GM12874 (cell line): ENCODE data around the gene APMAP.

Source experiments
- TF ChIP-seq, protein P1 (sequence below): IDR thresholded peaks from 2 replicates; pipeline ENCODE4 v1.5.1; 2011; ENCODE audit warnings: low read depth, mild to moderate bottlenecking, control low read depth, low read length, moderate library complexity; ENCODE audit not compliant: insufficient read depth

APMAP gene

DNA sequence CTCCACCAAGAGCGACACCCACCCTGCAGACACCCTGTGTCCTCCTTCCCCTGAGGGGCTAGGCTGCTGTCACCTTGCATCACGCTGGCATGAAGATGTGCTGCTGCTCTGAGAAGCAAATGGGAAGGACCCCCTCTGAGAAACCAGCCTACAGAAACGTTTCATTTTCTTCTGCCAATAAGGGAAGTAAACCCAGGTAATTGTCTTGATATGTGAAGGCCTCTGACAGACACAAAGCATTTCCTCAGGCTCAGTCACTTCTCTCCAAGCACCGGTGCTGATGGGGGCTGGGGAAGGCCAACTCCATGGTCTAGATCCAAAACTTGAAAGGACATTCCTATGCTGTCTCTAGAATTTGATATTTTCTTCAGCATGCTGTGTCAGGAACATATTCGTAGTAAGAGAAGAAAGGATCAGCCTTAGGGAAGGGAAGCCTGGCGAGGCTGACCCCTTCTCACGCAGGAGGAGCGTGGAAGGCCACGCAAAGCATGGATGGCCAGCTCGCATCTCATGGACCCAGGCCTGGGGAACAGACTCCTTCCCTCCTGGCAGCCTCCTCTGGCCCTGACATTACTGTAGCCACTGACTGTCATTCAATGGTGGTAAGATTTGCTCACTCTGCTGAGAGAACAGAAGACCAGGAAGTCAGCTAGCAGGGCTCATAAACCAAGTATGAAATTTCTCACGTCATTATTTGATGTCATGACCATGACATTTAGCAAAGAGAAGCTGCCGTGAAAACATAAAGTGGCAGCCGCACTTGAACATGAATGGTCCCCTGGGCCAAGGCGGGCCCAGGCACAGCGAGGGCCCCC is 44.9 kb upstream of the APMAP start:
- TF ChIP-seq, protein P1, sequence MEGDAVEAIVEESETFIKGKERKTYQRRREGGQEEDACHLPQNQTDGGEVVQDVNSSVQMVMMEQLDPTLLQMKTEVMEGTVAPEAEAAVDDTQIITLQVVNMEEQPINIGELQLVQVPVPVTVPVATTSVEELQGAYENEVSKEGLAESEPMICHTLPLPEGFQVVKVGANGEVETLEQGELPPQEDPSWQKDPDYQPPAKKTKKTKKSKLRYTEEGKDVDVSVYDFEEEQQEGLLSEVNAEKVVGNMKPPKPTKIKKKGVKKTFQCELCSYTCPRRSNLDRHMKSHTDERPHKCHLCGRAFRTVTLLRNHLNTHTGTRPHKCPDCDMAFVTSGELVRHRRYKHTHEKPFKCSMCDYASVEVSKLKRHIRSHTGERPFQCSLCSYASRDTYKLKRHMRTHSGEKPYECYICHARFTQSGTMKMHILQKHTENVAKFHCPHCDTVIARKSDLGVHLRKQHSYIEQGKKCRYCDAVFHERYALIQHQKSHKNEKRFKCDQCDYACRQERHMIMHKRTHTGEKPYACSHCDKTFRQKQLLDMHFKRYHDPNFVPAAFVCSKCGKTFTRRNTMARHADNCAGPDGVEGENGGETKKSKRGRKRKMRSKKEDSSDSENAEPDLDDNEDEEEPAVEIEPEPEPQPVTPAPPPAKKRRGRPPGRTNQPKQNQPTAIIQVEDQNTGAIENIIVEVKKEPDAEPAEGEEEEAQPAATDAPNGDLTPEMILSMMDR: no peak

DNA sequence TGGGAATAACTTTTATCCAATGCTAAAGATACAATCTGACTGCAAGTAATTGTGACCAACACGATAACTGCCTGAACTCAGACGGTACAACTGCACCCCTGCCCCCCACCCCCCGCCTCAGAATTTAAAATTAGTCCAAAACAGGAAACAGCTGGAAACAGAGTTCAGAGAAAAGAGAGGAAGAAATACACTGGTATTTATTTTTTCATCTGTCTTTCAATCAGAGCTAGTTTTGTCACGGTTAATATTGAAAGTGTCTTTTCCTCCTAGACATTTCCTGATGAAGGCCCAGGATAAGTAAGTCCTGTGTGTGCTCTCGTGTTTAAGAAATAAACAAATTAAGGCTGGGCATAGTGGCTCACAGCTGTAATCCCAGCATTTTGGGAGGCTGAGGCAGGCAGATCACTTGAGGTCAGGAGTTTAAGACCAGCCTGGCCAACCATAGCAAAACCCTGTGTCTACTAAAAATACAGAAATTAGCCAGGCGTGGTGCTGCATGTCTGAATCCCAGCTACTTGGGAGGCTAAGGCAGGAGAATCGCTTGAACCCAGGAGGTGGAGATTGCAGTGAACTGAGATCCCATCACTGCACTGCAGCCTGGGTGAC is 43.9 kb upstream of the APMAP start:
- TF ChIP-seq, protein P1: no peak

DNA sequence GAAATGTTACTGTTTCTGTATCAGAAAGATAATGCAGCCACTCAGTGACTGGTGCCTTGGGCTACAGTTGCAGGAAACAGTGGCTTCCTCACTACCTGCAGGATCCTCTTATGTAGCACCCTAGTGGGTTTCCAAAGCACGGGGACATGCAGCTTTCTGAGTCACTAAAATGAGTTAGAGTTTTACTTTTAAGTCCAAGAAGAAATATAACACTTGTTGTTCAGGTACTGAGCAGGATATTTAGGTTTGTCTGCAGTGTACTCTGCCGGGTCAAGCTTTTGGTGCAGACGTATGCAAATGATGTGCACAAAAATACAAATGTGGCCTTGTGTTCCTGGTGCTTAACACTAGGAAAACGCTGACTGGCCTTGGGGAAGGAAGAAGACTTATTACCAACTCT is 43.4 kb upstream of the APMAP start:
- TF ChIP-seq, protein P1: no peak

DNA sequence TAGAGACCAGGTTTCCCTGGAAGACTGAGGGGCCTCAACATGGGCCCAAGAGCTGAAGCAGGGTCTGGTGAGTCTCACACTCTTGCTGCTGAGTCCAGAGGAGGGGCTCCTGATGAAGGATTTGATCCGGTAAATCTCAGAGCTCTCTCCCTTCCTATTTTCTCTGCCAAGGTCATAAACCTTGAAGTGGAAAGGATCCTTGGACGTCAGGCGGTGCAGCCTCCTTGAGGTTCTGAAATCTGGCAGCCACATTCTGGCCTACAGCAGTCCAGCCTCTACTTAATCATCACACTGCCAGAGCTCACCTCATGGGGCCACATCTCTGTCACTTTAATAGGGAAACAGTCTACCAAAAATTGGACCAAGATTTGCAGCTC is 41.4 kb upstream of the APMAP start:
- TF ChIP-seq, protein P1: no peak

DNA sequence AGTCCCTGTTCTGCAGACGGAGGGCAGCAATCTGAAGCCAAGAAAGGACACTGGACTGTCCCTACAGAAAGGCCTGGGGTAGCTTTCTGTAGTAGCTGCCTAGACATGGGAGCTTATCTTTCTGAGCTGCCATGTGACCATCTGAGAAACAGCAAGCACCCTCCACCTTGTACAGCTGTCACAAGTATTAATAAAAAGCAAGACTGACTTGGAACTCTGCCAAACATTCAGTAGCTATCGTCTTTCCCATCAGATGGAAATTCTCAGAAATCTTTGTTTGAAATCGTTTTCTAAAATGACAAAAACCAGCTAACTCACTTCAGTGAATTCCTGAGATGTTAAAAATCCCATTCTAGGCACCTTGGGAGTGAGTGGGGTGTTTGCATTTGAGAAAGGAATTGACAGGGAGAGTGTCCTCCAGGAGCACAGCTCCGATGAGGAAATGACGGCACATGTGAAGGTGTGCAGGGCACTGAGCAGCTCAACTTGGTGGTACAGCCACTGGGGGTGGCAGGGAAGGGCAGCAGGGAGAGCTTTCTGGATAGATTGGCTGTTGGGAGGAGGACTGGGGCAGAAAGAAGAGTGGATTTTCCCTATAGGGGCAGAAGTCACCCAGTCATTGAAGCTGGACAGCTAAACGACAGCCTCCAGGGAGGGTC is 40.8 kb upstream of the APMAP start:
- TF ChIP-seq, protein P1: no peak

DNA sequence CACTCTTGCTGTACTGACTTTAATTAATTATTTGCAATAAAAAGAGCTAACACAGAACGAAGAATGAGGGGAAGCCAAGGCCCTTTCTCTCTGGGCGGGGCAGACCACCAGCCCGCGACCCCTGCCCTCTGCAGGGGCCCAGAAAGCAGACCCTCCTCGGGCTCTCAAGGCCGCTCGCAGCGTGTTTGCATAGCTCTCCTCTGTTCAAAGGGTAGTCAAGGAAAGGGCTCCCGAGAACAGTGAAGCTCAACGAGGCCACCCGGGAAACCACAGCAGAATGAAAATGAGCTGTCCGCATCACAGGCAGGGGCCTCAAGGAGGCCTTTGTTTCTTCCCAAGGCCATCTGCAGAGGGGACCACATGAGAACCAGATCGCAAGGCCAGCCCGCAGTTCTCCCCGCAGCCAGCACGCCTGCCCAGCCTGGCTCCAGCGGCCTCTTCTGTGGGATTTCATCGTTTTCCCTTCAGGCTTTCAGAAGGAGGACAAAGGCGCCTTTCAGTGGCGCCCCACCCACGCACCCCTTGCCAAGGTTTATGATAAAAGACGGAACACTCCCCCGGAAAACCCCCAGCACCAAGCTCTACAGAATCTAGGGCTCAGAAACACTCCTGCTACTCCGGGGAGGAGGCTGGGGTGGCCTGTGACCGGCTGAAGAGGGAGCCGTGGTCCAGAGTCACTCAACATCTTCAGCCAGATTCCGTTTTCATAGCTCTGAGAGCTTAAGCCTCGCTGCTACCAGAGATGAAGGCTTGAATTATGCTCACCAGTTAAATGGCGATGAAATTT is 40.1 kb upstream of the APMAP start:
- TF ChIP-seq, protein P1: no peak

DNA sequence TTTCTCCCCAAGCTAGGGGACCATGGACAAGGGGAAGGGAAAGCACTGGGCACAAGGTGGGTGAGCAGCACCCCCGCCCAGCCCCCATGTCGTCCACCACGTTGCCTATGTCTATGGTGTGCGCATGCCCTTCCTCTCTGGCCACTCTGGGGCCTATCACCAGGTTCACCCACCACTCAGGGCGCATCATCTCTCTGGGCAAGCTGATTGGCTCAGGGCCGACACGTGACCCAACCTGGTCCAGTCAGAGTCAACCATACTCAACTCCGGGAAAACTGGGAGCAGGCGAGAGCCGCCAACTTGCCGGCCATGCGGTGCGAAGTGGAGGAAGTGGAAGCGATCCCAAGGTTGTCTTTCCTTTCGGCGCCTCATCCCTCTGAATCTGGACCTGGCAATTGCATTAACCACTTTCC is 39.5 kb upstream of the APMAP start:
- TF ChIP-seq, protein P1: no peak
